GM23338 (cell line): ENCODE measurements around the gene OR2W3.

ENCODE experiments used
- CREB1 ChIP-seq: fragments of 250-450 bp; sonication (Bioruptor Pico); IDR thresholded peaks from 2 replicates; pipeline ENCODE4 v1.5.0; 2020; ENCODE audit warnings: low read depth, mild to moderate bottlenecking, moderate library complexity
- CTCF ChIP-seq, 2 experiments: fragments of 200-600 bp in 1 of 2; sonication (generic) in 1 of 2; conservative IDR thresholded peaks; 2 replicates each; pipeline versions ENCODE4 v1.5.1 to v1.6.1; 2016 to 2017; ENCODE audit warnings: antibody characterized with exemption in 2 of 2, low read depth in 2 of 2, mild to moderate bottlenecking in 2 of 2, moderate library complexity in 1 of 2
- EZH2 ChIP-seq: fragments of 200-600 bp; sonication (generic); IDR thresholded peaks from one replicate; pipeline ENCODE4 v1.8.0; 2017; ENCODE audit warnings: antibody characterized with exemption, mild to moderate bottlenecking, low read depth; ENCODE audit not compliant: unreplicated experiment
- EZH2phosphoT487 ChIP-seq: fragments of 200-600 bp; sonication (generic); IDR thresholded peaks from one replicate; pipeline ENCODE4 v1.8.1; 2018; ENCODE audit warnings: antibody characterized with exemption; ENCODE audit not compliant: unreplicated experiment
- JUNB ChIP-seq: IDR thresholded peaks from one replicate; pipeline ENCODE4 v1.6.1; 2016; ENCODE audit warnings: antibody characterized with exemption; ENCODE audit not compliant: unreplicated experiment
- NANOG ChIP-seq: IDR thresholded peaks from 2 replicates; pipeline ENCODE4 v1.6.1; 2016; ENCODE audit warnings: antibody characterized with exemption, borderline replicate concordance
- POLR2AphosphoS5 ChIP-seq: IDR thresholded peaks from 2 replicates; pipeline ENCODE4 v1.6.1; 2016; ENCODE audit warnings: antibody characterized with exemption, low read depth
- ZNF114 ChIP-seq: fragments of 250-450 bp; sonication (Bioruptor Pico); IDR thresholded peaks from 2 replicates; pipeline ENCODE4 v1.5.0; 2020; ENCODE audit warnings: mild to moderate bottlenecking, moderate library complexity
- TF ChIP-seq, protein P1 (sequence below): IDR thresholded peaks from one replicate; pipeline ENCODE4 v1.6.1; 2018; ENCODE audit warnings: antibody characterized with exemption; ENCODE audit not compliant: unreplicated experiment

- TF ChIP-seq CTCF (conservative IDR thresholded peaks at IDR 0.05; ENCODE audit: low read depth in 2 of 2) (no peak), POLR2AphosphoS5 (no peak), CREB1 (CRISPR knock-in tag) (no peak), ZNF114 (CRISPR knock-in tag) (no peak), EZH2phosphoT487 (no peak), EZH2 (no peak), JUNB (no peak), NANOG (no peak)
- TF ChIP-seq, protein P1, sequence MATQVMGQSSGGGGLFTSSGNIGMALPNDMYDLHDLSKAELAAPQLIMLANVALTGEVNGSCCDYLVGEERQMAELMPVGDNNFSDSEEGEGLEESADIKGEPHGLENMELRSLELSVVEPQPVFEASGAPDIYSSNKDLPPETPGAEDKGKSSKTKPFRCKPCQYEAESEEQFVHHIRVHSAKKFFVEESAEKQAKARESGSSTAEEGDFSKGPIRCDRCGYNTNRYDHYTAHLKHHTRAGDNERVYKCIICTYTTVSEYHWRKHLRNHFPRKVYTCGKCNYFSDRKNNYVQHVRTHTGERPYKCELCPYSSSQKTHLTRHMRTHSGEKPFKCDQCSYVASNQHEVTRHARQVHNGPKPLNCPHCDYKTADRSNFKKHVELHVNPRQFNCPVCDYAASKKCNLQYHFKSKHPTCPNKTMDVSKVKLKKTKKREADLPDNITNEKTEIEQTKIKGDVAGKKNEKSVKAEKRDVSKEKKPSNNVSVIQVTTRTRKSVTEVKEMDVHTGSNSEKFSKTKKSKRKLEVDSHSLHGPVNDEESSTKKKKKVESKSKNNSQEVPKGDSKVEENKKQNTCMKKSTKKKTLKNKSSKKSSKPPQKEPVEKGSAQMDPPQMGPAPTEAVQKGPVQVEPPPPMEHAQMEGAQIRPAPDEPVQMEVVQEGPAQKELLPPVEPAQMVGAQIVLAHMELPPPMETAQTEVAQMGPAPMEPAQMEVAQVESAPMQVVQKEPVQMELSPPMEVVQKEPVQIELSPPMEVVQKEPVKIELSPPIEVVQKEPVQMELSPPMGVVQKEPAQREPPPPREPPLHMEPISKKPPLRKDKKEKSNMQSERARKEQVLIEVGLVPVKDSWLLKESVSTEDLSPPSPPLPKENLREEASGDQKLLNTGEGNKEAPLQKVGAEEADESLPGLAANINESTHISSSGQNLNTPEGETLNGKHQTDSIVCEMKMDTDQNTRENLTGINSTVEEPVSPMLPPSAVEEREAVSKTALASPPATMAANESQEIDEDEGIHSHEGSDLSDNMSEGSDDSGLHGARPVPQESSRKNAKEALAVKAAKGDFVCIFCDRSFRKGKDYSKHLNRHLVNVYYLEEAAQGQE, result no peak
Measured at GRCh38 chr1:247845693-247846017, 49.7 kb upstream of the OR2W3 start.
